HG02981 (cell line): ENCODE data around the gene TECTB.

Experiments used
- ATAC-seq: cut with Tn5 transposase; IDR thresholded peaks from one replicate; pipeline ENCODE4 v1.9.1; 2021; ENCODE audit warnings: mild to moderate bottlenecking, moderate library complexity; ENCODE audit not compliant: unreplicated experiment

Gene TECTB

DNA sequence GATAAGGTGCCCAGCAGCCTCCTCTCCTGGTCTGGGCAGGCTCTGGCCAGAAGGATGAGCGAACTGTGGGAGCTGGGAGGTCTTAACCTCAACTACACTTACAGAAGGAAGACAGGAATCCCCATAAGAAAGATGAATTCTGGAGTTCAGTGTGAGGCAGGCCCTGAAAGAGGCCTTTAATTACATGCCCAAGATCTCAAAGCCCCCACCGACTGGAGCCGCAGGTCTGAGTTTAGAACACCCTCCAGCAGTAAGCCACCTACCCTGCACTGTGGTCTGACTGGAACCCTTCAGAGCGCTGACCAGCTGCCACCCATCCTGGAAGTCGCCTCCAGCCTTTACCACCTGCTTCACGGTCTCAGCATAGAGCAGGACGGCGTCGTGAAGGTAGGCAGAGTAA, 62.5 kb downstream of the TECTB start:
- ATAC-seq = no peak

- ATAC-seq = no peak
Observed at GRCh38 chr10:112346774-112347173, 63.6 kb downstream of the TECTB start.

DNA sequence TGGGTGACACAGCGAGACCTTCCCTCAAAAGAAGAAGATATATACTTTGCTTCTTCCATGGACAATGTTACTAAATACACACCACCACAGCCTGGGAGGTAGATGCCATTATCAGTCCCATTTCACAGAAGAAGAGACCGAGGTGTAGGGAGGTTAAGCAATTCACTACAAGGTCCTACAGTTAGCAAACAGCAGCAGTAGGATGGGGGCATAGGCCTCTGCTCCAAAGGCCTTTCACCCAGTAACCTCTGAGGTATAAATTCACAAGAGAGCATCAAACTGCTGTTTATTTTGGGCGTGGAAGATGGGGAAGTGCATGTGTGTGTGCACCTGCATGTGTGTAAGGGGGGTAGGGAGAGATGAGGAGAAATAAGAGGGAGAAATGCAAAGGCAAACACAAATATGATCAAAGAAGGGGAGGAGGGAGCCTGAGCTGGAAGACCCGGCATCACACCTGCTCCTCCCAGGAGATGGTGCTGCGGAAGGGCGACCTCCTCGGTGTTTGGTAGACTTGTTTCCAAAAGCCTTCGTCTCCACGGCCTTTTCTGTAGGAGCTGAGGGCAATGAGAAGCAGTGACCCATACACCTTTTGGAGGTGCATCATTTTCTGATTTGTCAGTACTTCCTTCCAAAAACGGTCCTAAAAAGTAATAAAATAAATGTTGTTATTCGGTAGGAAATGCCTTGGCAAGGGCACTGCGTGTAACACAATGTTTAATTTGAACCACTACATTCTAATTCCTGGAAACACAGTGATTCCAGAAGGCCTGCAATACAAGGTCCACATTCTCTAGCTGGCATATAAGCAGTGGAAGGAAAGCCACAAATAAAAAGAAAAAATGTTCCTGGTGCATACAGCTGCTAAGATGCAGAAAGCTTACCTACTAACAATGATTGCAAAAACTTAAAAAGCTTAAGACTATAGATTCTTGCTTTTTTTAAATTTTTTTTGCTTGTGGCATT, 64.8 kb downstream of the TECTB start:
- no peak for ATAC-seq

GRCh38 chr10:112348759-112349158, 65.6 kb downstream of the TECTB start:
- ATAC-seq = no peak

GRCh38 chr10:112349521-112350085, 66.4 kb downstream of the TECTB start:
- ATAC-seq = no peak

GRCh38 chr10:112351146-112351545, 67.9 kb downstream of the TECTB start:
- no peak for ATAC-seq

DNA sequence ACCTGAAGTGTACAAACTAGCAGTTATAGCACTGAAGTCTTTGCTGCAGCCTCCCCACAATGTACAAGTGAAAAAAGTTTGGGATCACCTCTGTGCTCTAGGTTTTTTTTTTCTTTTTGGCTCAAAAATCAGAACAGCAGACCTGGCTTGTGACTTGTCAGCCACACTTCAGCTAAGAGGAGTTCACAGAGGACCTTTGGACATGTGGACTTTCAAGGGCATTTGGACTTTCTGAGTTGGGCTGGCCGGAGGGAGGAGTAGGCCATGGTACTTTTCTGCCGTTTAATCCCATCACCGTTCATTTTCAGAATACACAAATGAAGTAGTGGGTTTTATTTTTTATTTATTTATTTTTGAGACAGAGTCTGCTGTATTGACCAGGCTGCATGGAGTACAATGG, 68.8 kb downstream of the TECTB start:
- ATAC-seq = no peak

GRCh38 chr10:112353046-112353445, 69.8 kb downstream of the TECTB start:
- ATAC-seq = no peak
